Measurements from ENCODE around the gene TJAP1.

The TJAP1 gene

DNA sequence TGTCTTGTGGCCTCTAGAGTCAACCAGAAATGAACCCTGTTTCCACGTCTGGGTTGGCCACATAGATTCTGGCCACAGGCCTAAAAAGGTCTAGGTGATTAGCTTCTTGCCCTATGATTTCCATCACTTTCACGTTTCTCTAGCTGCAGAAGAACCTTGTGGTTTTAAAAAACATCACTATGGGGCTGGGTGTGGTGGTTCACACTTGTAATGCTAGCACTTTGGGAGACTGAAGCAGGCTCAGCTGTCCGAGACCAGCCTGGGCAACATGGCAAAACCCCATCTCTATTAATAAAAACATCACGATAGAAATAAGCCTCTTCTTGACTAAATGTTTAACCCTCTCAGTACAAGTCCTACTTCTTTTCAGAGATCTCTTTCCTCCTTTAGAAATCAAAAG lies 67.1 kb downstream of the TJAP1 start:
- no peak for DNase-seq

DNA sequence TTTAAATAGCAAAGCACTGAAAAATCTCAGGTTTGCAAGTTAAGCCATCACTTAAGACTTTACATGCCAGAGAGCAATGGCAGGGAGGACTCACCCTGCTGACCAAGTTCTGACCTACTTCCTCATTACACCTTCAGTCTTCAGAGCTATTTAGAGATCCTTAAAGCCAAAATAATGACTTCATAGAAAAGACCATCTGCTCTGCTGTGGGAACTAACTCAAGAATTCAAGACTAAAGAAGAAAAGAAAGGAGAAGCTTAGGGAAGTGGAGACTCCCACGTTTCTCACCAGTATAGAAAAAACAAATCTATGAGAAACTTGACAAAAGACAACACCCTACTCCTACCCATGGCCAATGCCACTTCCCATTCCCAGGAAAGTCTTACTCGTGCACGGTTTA lies 69.9 kb downstream of the TJAP1 start:
- no peak for DNase-seq
